GM23338 (cell line): ENCODE measurements around the gene SPATA31D4. TPM values are rescaled to one million over a fixed set of nuclear protein-coding genes. Genes with fewer than 3 reads are reported as not detected.

ENCODE experiments used
- ATAC-seq: fragments of 200-7000 bp; cut with Tn5 transposase; 3 replicates; pipeline ENCODE4 v1.9.1; 2020
- DNase-seq: peaks from one replicate; pipeline ENCODE4 v3.0.0-alpha.2; 2015; ENCODE audit warnings: low spot score
- H2AFZ ChIP-seq: fragments of 200-600 bp; sonication (generic); 2 replicates; pipeline ENCODE4 v1.8.0; 2016; ENCODE audit warnings: antibody characterized with exemption, mild to moderate bottlenecking, moderate library complexity
- H3F3A ChIP-seq: fragments of 200-600 bp; sonication (generic); replicated peaks from 2 replicates; pipeline ENCODE4 v1.8.0; 2017; ENCODE audit warnings: antibody characterized with exemption, mixed run types, low read depth
- H3K27ac ChIP-seq: fragments of 200-600 bp; sonication (generic); 2 replicates; pipeline ENCODE4 v1.6.1; 2016; ENCODE audit warnings: low read depth
- H3K27me3 ChIP-seq: fragments of 200-600 bp; sonication (generic); 2 replicates; pipeline ENCODE4 v1.8.0; 2016; ENCODE audit warnings: mild to moderate bottlenecking, mixed run types, moderate library complexity; ENCODE audit not compliant: insufficient read depth
- H3K36me3 ChIP-seq: fragments of 200-600 bp; sonication (generic); 2 replicates; pipeline ENCODE4 v1.8.0; 2016; ENCODE audit warnings: mild to moderate bottlenecking; ENCODE audit not compliant: insufficient read depth
- H3K4me1 ChIP-seq: fragments of 200-600 bp; sonication (generic); 2 replicates; pipeline ENCODE4 v1.8.0; 2016; ENCODE audit warnings: mild to moderate bottlenecking, moderate library complexity; ENCODE audit not compliant: insufficient read depth
- H3K4me2 ChIP-seq: fragments of 200-600 bp; sonication (generic); 2 replicates; pipeline ENCODE4 v1.7.1; 2017; ENCODE audit warnings: mixed run types
- H3K4me3 ChIP-seq: fragments of 200-600 bp; sonication (generic); 2 replicates; pipeline ENCODE4 v1.6.1; 2016; ENCODE audit warnings: mixed run types
- H3K79me2 ChIP-seq: fragments of 200-600 bp; sonication (generic); replicated peaks from 2 replicates; pipeline ENCODE4 v1.8.0; 2017; ENCODE audit warnings: mild to moderate bottlenecking; ENCODE audit not compliant: insufficient read depth
- H3K9me2 ChIP-seq: fragments of 200-600 bp; sonication (generic); 2 replicates; pipeline ENCODE4 v1.8.0; 2017; ENCODE audit not compliant: insufficient read depth
- H4K20me1 ChIP-seq: fragments of 200-600 bp; sonication (generic); replicated peaks from 2 replicates; pipeline ENCODE4 v1.8.0; 2017; ENCODE audit warnings: mild to moderate bottlenecking; ENCODE audit not compliant: insufficient read depth
- H3K27ac Mint-ChIP-seq: 2 replicates; pipeline ENCODE4 v1.8.0; 2020; ENCODE audit warnings: inconsistent platforms, mild to moderate bottlenecking, moderate library complexity, mixed read lengths
- H3K27me3 Mint-ChIP-seq: 3 replicates; pipeline ENCODE4 v1.8.0; 2022; ENCODE audit warnings: low read depth, mild to moderate bottlenecking, moderate library complexity, mixed read lengths, inconsistent platforms; ENCODE audit not compliant: insufficient read depth, poor library complexity
- H3K36me3 Mint-ChIP-seq: 3 replicates; pipeline ENCODE4 v1.8.0; 2021; ENCODE audit warnings: low read depth, mild to moderate bottlenecking, inconsistent platforms, moderate library complexity, mixed read lengths
- H3K4me1 Mint-ChIP-seq: 3 replicates; pipeline ENCODE4 v1.8.0; 2020; ENCODE audit warnings: mild to moderate bottlenecking, inconsistent platforms, mixed read lengths
- H3K4me3 Mint-ChIP-seq: 3 replicates; pipeline ENCODE4 v1.8.0; 2021; ENCODE audit warnings: moderate library complexity, mild to moderate bottlenecking, inconsistent platforms, mixed read lengths
- H3K9me3 Mint-ChIP-seq: 3 replicates; pipeline ENCODE4 v1.8.0; 2020; ENCODE audit warnings: moderate library complexity, mild to moderate bottlenecking, inconsistent platforms, mixed read lengths
- CTCF ChIP-seq, 2 experiments: fragments of 200-600 bp in 1 of 2; sonication (generic) in 1 of 2; conservative IDR thresholded peaks; 2 replicates each; pipeline versions ENCODE4 v1.5.1 to v1.6.1; 2016 to 2017; ENCODE audit warnings: antibody characterized with exemption in 2 of 2, low read depth in 2 of 2, mild to moderate bottlenecking in 2 of 2, moderate library complexity in 1 of 2
- EZH2 ChIP-seq: fragments of 200-600 bp; sonication (generic); IDR thresholded peaks from one replicate; pipeline ENCODE4 v1.8.0; 2017; ENCODE audit warnings: antibody characterized with exemption, mild to moderate bottlenecking, low read depth; ENCODE audit not compliant: unreplicated experiment
- EZH2phosphoT487 ChIP-seq: fragments of 200-600 bp; sonication (generic); IDR thresholded peaks from one replicate; pipeline ENCODE4 v1.8.1; 2018; ENCODE audit warnings: antibody characterized with exemption; ENCODE audit not compliant: unreplicated experiment
- NANOG ChIP-seq: IDR thresholded peaks from 2 replicates; pipeline ENCODE4 v1.6.1; 2016; ENCODE audit warnings: antibody characterized with exemption, borderline replicate concordance
- POLR2AphosphoS5 ChIP-seq: IDR thresholded peaks from 2 replicates; pipeline ENCODE4 v1.6.1; 2016; ENCODE audit warnings: antibody characterized with exemption, low read depth
- REST ChIP-seq: IDR thresholded peaks from one replicate; pipeline ENCODE4 v1.6.1; 2018; ENCODE audit warnings: antibody characterized with exemption; ENCODE audit not compliant: unreplicated experiment
- STAT1 ChIP-seq: IDR thresholded peaks from one replicate; pipeline ENCODE4 v1.6.1; 2016; ENCODE audit warnings: antibody characterized with exemption; ENCODE audit not compliant: unreplicated experiment
- ZNF331 ChIP-seq: fragments of 250-450 bp; sonication (Bioruptor Pico); IDR thresholded peaks from 2 replicates; pipeline ENCODE4 v1.5.0; 2020; ENCODE audit warnings: low read depth, mild to moderate bottlenecking, moderate library complexity
- polyA plus RNA-seq: library from polyadenylated mRNA; unstranded; fragments of >200 nt; fragmentation: Nextera tagmentation; extraction: Ambion mirVana; gene quantifications from 2 replicates; pipeline ENCODE4 v1.2.1, GENCODE V29; 2016
- total RNA-seq: library from RNA; depleted of rRNA; stranded (reverse); fragments of >200 nt; shearing (Covaris generic); gene quantifications from 2 replicates; pipeline ENCODE4 v1.2.3, GENCODE V29; 2014

The SPATA31D4 gene
- total and polyA plus RNA-seq, 2 experiments from 2014 or later: not detected

- TF ChIP-seq REST: no peak
- TF ChIP-seq STAT1: no peak
- no peak for TF ChIP-seq ZNF331
- TF ChIP-seq NANOG: no peak
- TF ChIP-seq POLR2AphosphoS5: no peak
- TF ChIP-seq CTCF (conservative IDR thresholded peaks at IDR 0.05; ENCODE audit: low read depth in 2 of 2): no peak
Observed at GRCh38 chr9:81902626-81903025, 25.6 kb upstream of the SPATA31D4 start (continued).

- H3K27ac Mint-ChIP-seq: no peak overlapping the region
- no peak for TF ChIP-seq REST
- TF ChIP-seq POLR2AphosphoS5: no peak
- TF ChIP-seq STAT1: no peak
- TF ChIP-seq NANOG: no peak
- no peak for TF ChIP-seq EZH2
- TF ChIP-seq CTCF (conservative IDR thresholded peaks at IDR 0.05; ENCODE audit: low read depth in 2 of 2): no peak
- no peak for TF ChIP-seq EZH2phosphoT487
Observed at GRCh38 chr9:81906671-81907070, 21.6 kb upstream of the SPATA31D4 start.

More at GRCh38 chr9:81906671-81907070, 21.6 kb upstream of the SPATA31D4 start:
- no peak overlapping the region for H2AFZ ChIP-seq
- H3K4me3 Mint-ChIP-seq: no peak overlapping the region
- H3K4me1 Mint-ChIP-seq: no peaks in the 10 kb centered on the region
- H3K4me1 ChIP-seq: no peaks in the 10 kb centered on the region
- no peaks in the 10 kb centered on the region for H3K9me3 Mint-ChIP-seq
- H3K4me3 ChIP-seq: no peak overlapping the region
- no peak overlapping the region for H3K4me2 ChIP-seq
- 0 out of 2 replicates have a peak, but pooled peaks cover 3% of the 10 kb centered on the region for H3K9me2 ChIP-seq
- no peaks in the 10 kb centered on the region for H3K36me3 ChIP-seq
- H3K27me3 ChIP-seq: no peaks in the 10 kb centered on the region
- no peaks in the 10 kb centered on the region for H3F3A ChIP-seq
- no peak overlapping the region for H3K27ac ChIP-seq
- H3K27me3 Mint-ChIP-seq: peaks cover 3% of the 10 kb centered on the region
- ATAC-seq (no peak), DNase-seq (no peak)
- H4K20me1 ChIP-seq: no peaks in the 10 kb centered on the region
- H3K36me3 Mint-ChIP-seq: no peaks in the 10 kb centered on the region
- H3K79me2 ChIP-seq: no peaks in the 10 kb centered on the region
